Testis (tissue), 2 donors: ENCODE data around the gene ACAD11.

Experiments
- POLR2A ChIP-seq: fragments of 450-650 bp; IDR thresholded peaks from one replicate; pipeline ENCODE4 v1.6.1; 2017; ENCODE audit warnings: antibody characterized with exemption, mild to moderate bottlenecking, moderate library complexity
- TF ChIP-seq, protein P1 (sequence below), 3 experiments: fragments of 450-650 bp in 2 of 3; fragments of 200-600 bp in 1 of 3; sonication (generic) in 1 of 3; IDR thresholded peaks; one replicate each; pipeline ENCODE4 v1.5.1; 2016 to 2019; ENCODE audit warnings: antibody characterized with exemption in 3 of 3, mild to moderate bottlenecking in 2 of 3, moderate library complexity in 1 of 3

DNA sequence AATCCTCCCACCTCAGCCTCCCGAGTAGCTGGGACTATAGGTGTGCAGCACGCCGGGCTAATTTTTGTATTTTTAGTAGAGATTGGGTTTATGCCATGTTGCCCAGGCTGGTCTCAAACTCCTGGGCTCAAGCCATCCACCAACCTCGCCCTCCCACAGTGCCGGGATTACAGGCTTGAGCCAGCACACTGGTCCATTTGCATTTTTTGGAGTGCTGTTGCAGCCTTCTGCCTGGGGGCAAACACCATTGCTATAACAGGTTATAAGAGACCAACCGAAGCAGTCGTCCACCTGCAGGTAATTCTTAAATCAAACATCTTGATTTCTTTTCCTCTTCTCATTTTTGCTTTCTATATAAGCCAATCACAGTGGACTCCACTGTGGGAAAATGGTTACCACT is 34.8 kb downstream of the ACAD11 start:
- no peak for TF ChIP-seq POLR2A
- TF ChIP-seq, protein P1, sequence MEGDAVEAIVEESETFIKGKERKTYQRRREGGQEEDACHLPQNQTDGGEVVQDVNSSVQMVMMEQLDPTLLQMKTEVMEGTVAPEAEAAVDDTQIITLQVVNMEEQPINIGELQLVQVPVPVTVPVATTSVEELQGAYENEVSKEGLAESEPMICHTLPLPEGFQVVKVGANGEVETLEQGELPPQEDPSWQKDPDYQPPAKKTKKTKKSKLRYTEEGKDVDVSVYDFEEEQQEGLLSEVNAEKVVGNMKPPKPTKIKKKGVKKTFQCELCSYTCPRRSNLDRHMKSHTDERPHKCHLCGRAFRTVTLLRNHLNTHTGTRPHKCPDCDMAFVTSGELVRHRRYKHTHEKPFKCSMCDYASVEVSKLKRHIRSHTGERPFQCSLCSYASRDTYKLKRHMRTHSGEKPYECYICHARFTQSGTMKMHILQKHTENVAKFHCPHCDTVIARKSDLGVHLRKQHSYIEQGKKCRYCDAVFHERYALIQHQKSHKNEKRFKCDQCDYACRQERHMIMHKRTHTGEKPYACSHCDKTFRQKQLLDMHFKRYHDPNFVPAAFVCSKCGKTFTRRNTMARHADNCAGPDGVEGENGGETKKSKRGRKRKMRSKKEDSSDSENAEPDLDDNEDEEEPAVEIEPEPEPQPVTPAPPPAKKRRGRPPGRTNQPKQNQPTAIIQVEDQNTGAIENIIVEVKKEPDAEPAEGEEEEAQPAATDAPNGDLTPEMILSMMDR (IDR thresholded peaks at IDR 0.05): no peak
